Measurements from ENCODE around the gene TSHR.

DNA sequence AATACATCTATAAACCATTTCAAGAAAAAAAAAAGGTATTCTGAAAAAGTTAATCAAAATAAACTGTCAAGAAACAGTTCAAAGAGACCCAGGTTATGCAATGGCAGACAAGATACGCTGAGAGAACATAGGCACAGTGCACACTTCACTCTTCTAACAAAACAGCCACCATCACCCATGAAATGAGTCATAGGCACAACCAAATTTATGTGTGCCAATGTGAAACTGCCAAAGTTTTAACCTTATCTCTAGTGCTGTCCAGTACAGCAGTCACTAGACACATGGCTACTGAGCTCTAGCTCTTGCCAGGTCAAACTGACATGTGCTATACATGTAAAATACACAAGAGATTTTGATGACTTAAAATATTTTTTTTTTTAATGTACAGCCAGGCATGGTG is 15.3 kb upstream of the TSHR start:
- TF ChIP-seq, protein P1, sequence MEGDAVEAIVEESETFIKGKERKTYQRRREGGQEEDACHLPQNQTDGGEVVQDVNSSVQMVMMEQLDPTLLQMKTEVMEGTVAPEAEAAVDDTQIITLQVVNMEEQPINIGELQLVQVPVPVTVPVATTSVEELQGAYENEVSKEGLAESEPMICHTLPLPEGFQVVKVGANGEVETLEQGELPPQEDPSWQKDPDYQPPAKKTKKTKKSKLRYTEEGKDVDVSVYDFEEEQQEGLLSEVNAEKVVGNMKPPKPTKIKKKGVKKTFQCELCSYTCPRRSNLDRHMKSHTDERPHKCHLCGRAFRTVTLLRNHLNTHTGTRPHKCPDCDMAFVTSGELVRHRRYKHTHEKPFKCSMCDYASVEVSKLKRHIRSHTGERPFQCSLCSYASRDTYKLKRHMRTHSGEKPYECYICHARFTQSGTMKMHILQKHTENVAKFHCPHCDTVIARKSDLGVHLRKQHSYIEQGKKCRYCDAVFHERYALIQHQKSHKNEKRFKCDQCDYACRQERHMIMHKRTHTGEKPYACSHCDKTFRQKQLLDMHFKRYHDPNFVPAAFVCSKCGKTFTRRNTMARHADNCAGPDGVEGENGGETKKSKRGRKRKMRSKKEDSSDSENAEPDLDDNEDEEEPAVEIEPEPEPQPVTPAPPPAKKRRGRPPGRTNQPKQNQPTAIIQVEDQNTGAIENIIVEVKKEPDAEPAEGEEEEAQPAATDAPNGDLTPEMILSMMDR (IDR thresholded peaks at IDR 0.05): no peak
- no peak for TF ChIP-seq ETV6 (CRISPR knock-in tag; IDR thresholded peaks at IDR 0.05)
- TF ChIP-seq, protein P2, sequence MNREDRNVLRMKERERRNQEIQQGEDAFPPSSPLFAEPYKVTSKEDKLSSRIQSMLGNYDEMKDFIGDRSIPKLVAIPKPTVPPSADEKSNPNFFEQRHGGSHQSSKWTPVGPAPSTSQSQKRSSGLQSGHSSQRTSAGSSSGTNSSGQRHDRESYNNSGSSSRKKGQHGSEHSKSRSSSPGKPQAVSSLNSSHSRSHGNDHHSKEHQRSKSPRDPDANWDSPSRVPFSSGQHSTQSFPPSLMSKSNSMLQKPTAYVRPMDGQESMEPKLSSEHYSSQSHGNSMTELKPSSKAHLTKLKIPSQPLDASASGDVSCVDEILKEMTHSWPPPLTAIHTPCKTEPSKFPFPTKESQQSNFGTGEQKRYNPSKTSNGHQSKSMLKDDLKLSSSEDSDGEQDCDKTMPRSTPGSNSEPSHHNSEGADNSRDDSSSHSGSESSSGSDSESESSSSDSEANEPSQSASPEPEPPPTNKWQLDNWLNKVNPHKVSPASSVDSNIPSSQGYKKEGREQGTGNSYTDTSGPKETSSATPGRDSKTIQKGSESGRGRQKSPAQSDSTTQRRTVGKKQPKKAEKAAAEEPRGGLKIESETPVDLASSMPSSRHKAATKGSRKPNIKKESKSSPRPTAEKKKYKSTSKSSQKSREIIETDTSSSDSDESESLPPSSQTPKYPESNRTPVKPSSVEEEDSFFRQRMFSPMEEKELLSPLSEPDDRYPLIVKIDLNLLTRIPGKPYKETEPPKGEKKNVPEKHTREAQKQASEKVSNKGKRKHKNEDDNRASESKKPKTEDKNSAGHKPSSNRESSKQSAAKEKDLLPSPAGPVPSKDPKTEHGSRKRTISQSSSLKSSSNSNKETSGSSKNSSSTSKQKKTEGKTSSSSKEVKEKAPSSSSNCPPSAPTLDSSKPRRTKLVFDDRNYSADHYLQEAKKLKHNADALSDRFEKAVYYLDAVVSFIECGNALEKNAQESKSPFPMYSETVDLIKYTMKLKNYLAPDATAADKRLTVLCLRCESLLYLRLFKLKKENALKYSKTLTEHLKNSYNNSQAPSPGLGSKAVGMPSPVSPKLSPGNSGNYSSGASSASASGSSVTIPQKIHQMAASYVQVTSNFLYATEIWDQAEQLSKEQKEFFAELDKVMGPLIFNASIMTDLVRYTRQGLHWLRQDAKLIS (CRISPR knock-in tag; IDR thresholded peaks at IDR 0.05; ENCODE audit: borderline replicate concordance): no peak
